Vagina (tissue), 1 donor: ENCODE data around the gene FAHD2B. TPM values are rescaled to one million over a fixed set of nuclear protein-coding genes. Genes with fewer than 3 reads are reported as not detected.

ENCODE experiments used
- small RNA-seq: library from RNA; depleted of rRNA; stranded (forward); fragments of <200 nt; gene quantifications from one replicate; pipeline ENCODE3, GENCODE V24; 2016
- total RNA-seq: library from RNA; depleted of rRNA; stranded (reverse); fragments of >200 nt; gene quantifications from one replicate; pipeline ENCODE4 v1.2.3, GENCODE V29; 2016

The FAHD2B gene
- total RNA-seq, 1 donor from 2014 or later = 28.2 TPM

Small RNA genes within 50 kb of the gene (small RNA-seq; reads per million reads assigned to genes)
- gene AC018892.1 (not detected), gene IGKV1OR2-3 (not detected), gene IGKV2OR2-2 (not detected), gene RN7SL313P (not detected)

Other genes with a start within 250 kb of the FAHD2B start
- 20.4 TPM for gene ANKRD39, start 236.9 kb downstream of the FAHD2B start, total RNA-seq
- gene SEMA4C, start 224.8 kb downstream of the FAHD2B start, total RNA-seq = 60.6 TPM
- not detected for gene FAM178B, start 108.3 kb downstream of the FAHD2B start, total RNA-seq
- gene ANKRD36, start 18.3 kb upstream of the FAHD2B start, total RNA-seq = 33.4 TPM